H1 (cell line): ENCODE measurements around the gene ALOX15. TPM values are rescaled to one million over a fixed set of nuclear protein-coding genes. Genes with fewer than 3 reads are reported as not detected.

Experiments used
- CTCF ChIA-PET: fragments of 300-600 bp; sonication (Branson Sonifier 250); formaldehyde crosslinking; loops from one replicate; lab custom pipeline; 2021; ENCODE audit not compliant: partially characterized antibody; lab: Charles Lee
- POLR2A ChIA-PET: fragments of 300-600 bp; sonication (Branson Sonifier 250); formaldehyde crosslinking; loops from one replicate; lab custom pipeline; 2021; ENCODE audit warnings: inconsistent platforms; ENCODE audit not compliant: partially characterized antibody; lab: Charles Lee
- DNase-seq, 2 experiments: peaks; one replicate each; pipeline versions ENCODE4 v3.0.0 to v3.0.0-alpha.2; 2010 to 2022; ENCODE audit warnings: low spot score in 2 of 2, low read depth in 1 of 2, mixed read lengths in 1 of 2
- FAIRE-seq: peaks from 2 replicates; lab custom pipeline; 2011; peaks lifted over from hg19 to GRCh38; lab: Jason Lieb, UNC
- H2AFZ ChIP-seq: 2 replicates; pipeline ENCODE4 v1.8.1; 2012; ENCODE audit warnings: low read length, inconsistent platforms
- H2AK5ac ChIP-seq: 2 replicates; pipeline ENCODE4 v1.6.1; 2013; ENCODE audit warnings: low read depth, low read length
- H2BK120ac ChIP-seq: replicated peaks from 2 replicates; pipeline ENCODE3; 2013; ENCODE audit warnings: low read depth, low read length, inconsistent platforms
- H2BK12ac ChIP-seq: 2 replicates; pipeline ENCODE4 v1.6.1; 2013; ENCODE audit warnings: low read depth, low read length
- H2BK15ac ChIP-seq: 2 replicates; pipeline ENCODE4 v1.6.1; 2013; ENCODE audit warnings: low read length
- H2BK20ac ChIP-seq: 2 replicates; pipeline ENCODE4 v1.6.1; 2013; ENCODE audit warnings: low read length
- H2BK5ac ChIP-seq: 2 replicates; pipeline ENCODE4 v1.6.1; 2013; ENCODE audit warnings: low read depth, low read length
- H3K14ac ChIP-seq: 2 replicates; pipeline ENCODE4 v1.6.1; 2013; ENCODE audit warnings: inconsistent platforms; ENCODE audit not compliant: insufficient read length
- H3K18ac ChIP-seq: 2 replicates; pipeline ENCODE4 v1.6.1; 2013; ENCODE audit warnings: low read length; ENCODE audit errors: extremely low read depth
- H3K23ac ChIP-seq: 2 replicates; pipeline ENCODE4 v1.6.1; 2013; ENCODE audit warnings: inconsistent platforms; ENCODE audit not compliant: insufficient read length
- H3K23me2 ChIP-seq: 2 replicates; pipeline ENCODE4 v1.6.1; 2013; ENCODE audit warnings: low read depth, low read length
- H3K27ac ChIP-seq: 2 replicates; pipeline ENCODE4 v1.6.1; 2011; ENCODE audit warnings: low read depth, low read length, inconsistent platforms
- H3K27me3 ChIP-seq, 4 experiments: replicated peaks in 1 of 4; 1 replicate in 1 of 4; 2 replicates in 3 of 4; pipeline versions ENCODE4 v1.6.1 to v1.8.1; 2011 to 2013; ENCODE audit warnings: low read length in 3 of 4, mild to moderate bottlenecking in 3 of 4, inconsistent platforms in 2 of 4, mixed read lengths in 2 of 4, moderate library complexity in 1 of 4; ENCODE audit not compliant: control insufficient read depth in 3 of 4, insufficient read depth in 3 of 4; ENCODE audit errors: extremely low read depth in 1 of 4
- H3K36me3 ChIP-seq, 4 experiments: 2 replicates each; pipeline versions ENCODE4 v1.6.1 to v1.8.1; 2011 to 2013; ENCODE audit warnings: mild to moderate bottlenecking in 4 of 4, low read length in 3 of 4, moderate library complexity in 2 of 4, control low read depth in 1 of 4, inconsistent platforms in 1 of 4; ENCODE audit not compliant: insufficient read depth in 4 of 4, control insufficient read depth in 2 of 4
- H3K4ac ChIP-seq: replicated peaks from 2 replicates; pipeline ENCODE3; 2013; ENCODE audit warnings: low read length, low read depth, mixed read lengths, inconsistent platforms; ENCODE audit not compliant: insufficient read length
- H3K4me1 ChIP-seq, 4 experiments: replicated peaks in 1 of 4; 1 replicate in 1 of 4; 2 replicates in 3 of 4; pipeline versions ENCODE4 v1.6.1 to v1.8.1; 2011 to 2013; ENCODE audit warnings: low read length in 3 of 4, inconsistent platforms in 2 of 4, mixed read lengths in 1 of 4; ENCODE audit not compliant: insufficient read depth in 4 of 4, control insufficient read depth in 3 of 4
- H3K4me2 ChIP-seq, 2 experiments: 2 replicates each; pipeline versions ENCODE4 v1.6.1 to v1.8.1; 2011 to 2013; ENCODE audit warnings: low read depth in 2 of 2, low read length in 2 of 2, control low read depth in 1 of 2, inconsistent platforms in 1 of 2, mild to moderate bottlenecking in 1 of 2; ENCODE audit not compliant: insufficient read depth in 1 of 2
- H3K4me3 ChIP-seq, 4 experiments: fragments of 200-600, 300-600 bp in 1 of 4; sonication (generic), shearing (Covaris generic), sonication (Bioruptor Twin) in 1 of 4; 2 replicates each; pipeline versions ENCODE4 v1.5.1 to v1.8.1; 2011 to 2016; ENCODE audit warnings: low read length in 4 of 4, low read depth in 3 of 4, control low read depth in 2 of 4, inconsistent platforms in 2 of 4, mild to moderate bottlenecking in 2 of 4, mixed read lengths in 1 of 4, moderate library complexity in 1 of 4; ENCODE audit not compliant: insufficient read depth in 2 of 4; ENCODE audit errors: extremely low read depth in 1 of 4
- H3K56ac ChIP-seq: replicated peaks from 2 replicates; pipeline ENCODE3; 2013; ENCODE audit warnings: low read depth, mild to moderate bottlenecking, mixed read lengths, low read length, inconsistent platforms; ENCODE audit not compliant: insufficient read length
- H3K79me1 ChIP-seq: 2 replicates; pipeline ENCODE4 v1.6.1; 2013; ENCODE audit warnings: low read depth, low read length, control low read depth
- H3K79me2 ChIP-seq, 2 experiments: 2 replicates each; pipeline versions ENCODE4 v1.6.1 to v1.8.1; 2012 to 2013; ENCODE audit warnings: low read length in 2 of 2, mild to moderate bottlenecking in 2 of 2, inconsistent platforms in 1 of 2; ENCODE audit not compliant: insufficient read depth in 2 of 2, control insufficient read depth in 1 of 2
- H3K9ac ChIP-seq, 4 experiments: replicated peaks in 1 of 4; 1 replicate in 1 of 4; 2 replicates in 3 of 4; pipeline versions ENCODE4 v1.6.1 to v1.8.1; 2011 to 2013; ENCODE audit warnings: low read depth in 3 of 4, low read length in 3 of 4, control low read depth in 2 of 4, mild to moderate bottlenecking in 2 of 4, moderate library complexity in 2 of 4, inconsistent platforms in 1 of 4; ENCODE audit errors: extremely low read depth in 1 of 4
- H3K9me3 ChIP-seq, 2 experiments: 2 replicates each; pipeline versions ENCODE4 v1.6.1 to v1.8.1; 2012 to 2013; ENCODE audit warnings: mild to moderate bottlenecking in 2 of 2, moderate library complexity in 2 of 2, control low read depth in 1 of 2, inconsistent platforms in 1 of 2, low read depth in 1 of 2, low read length in 1 of 2, mixed read lengths in 1 of 2; ENCODE audit not compliant: insufficient read depth in 2 of 2
- H4K20me1 ChIP-seq, 2 experiments: replicated peaks in 1 of 2; 2 replicates each; pipeline versions ENCODE3 to v1.8.1; 2011 to 2013; ENCODE audit warnings: inconsistent platforms in 2 of 2, low read length in 2 of 2, mild to moderate bottlenecking in 1 of 2; ENCODE audit not compliant: insufficient read depth in 2 of 2, control insufficient read depth in 1 of 2
- H4K5ac ChIP-seq: 2 replicates; pipeline ENCODE4 v1.6.1; 2013; ENCODE audit warnings: low read length, low read depth, mixed read lengths, inconsistent platforms; ENCODE audit not compliant: insufficient read length
- H4K8ac ChIP-seq: 2 replicates; pipeline ENCODE4 v1.8.0; 2013; ENCODE audit warnings: mild to moderate bottlenecking, moderate library complexity, low read length, inconsistent platforms; ENCODE audit not compliant: insufficient read depth; ENCODE audit errors: extremely low read depth
- H4K91ac ChIP-seq: replicated peaks from 2 replicates; pipeline ENCODE3; 2013; ENCODE audit warnings: low read length, mixed read lengths, inconsistent platforms; ENCODE audit not compliant: insufficient read length
- CREB1 ChIP-seq: IDR thresholded peaks from 2 replicates; pipeline ENCODE4 v1.6.1; 2012; ENCODE audit warnings: inconsistent platforms
- CTCF ChIP-seq, 3 experiments: IDR thresholded peaks; 1 replicate in 2 of 3; 2 replicates in 1 of 3; pipeline versions ENCODE4 v1.5.1 to v1.6.1; 2011; ENCODE audit warnings: low read length in 3 of 3, mild to moderate bottlenecking in 3 of 3, inconsistent platforms in 2 of 3, low read depth in 1 of 3, moderate library complexity in 1 of 3; ENCODE audit not compliant: insufficient read depth in 1 of 3; ENCODE audit errors: control extremely low read depth in 1 of 3
- EP300 ChIP-seq, 2 experiments: IDR thresholded peaks; 1 replicate in 1 of 2; 2 replicates in 1 of 2; pipeline ENCODE4 v1.6.1; 2011 to 2012; ENCODE audit warnings: low read depth in 2 of 2, low read length in 2 of 2, mild to moderate bottlenecking in 2 of 2, borderline replicate concordance in 1 of 2, inconsistent platforms in 1 of 2, moderate library complexity in 1 of 2
- GTF2F1 ChIP-seq: IDR thresholded peaks from 2 replicates; pipeline ENCODE4 v1.6.1; 2012; ENCODE audit warnings: low read depth, low read length, improper control_type of control experiment, borderline replicate concordance
- HDAC2 ChIP-seq, 2 experiments: fragments of 300-600 bp in 1 of 2; sonication (generic) in 1 of 2; IDR thresholded peaks; 2 replicates each; pipeline ENCODE4 v1.6.1; 2011 to 2012; ENCODE audit warnings: low read depth in 2 of 2, low read length in 2 of 2, mild to moderate bottlenecking in 2 of 2, moderate library complexity in 2 of 2, borderline replicate concordance in 1 of 2, inconsistent platforms in 1 of 2
- SIX5 ChIP-seq: IDR thresholded peaks from 2 replicates; pipeline ENCODE4 v1.6.1; 2011; ENCODE audit warnings: mild to moderate bottlenecking, low read depth, low read length
- SP1 ChIP-seq: IDR thresholded peaks from 2 replicates; pipeline ENCODE4 v1.6.1; 2011; ENCODE audit warnings: low read depth, low read length
- SP4 ChIP-seq: IDR thresholded peaks from 2 replicates; pipeline ENCODE4 v1.6.1; 2012; ENCODE audit warnings: low read length, inconsistent platforms
- TEAD4 ChIP-seq: IDR thresholded peaks from 2 replicates; pipeline ENCODE4 v1.6.1; 2012; ENCODE audit warnings: low read depth, low read length, inconsistent platforms, mixed read lengths
- WGBS, 2 experiments: shearing (Covaris generic) in 1 of 2; methylation state at CpG; one replicate each; pipeline versions ENCODE4 v1.1.6 to v1.1.7; 2013 to 2015; ENCODE audit warnings: low lambda C conversion rate in 2 of 2, mixed read lengths in 2 of 2, inconsistent platforms in 1 of 2, low coverage in 1 of 2, missing lambda C conversion rate in 1 of 2; ENCODE audit not compliant: insufficient replicate concordance in 2 of 2, insufficient coverage in 1 of 2, insufficient read length in 1 of 2; ENCODE audit errors: extremely low coverage in 1 of 2, missing lambda C conversion rate in 1 of 2; 5-methylcytosine and 5-hydroxymethylcytosine counted together
- polyA plus RNA-seq, 7 experiments: library from polyadenylated mRNA; depleted of rRNA in 3 of 7; stranded (reverse) in 5 of 7; unstranded in 2 of 7; fragments of >200 nt in 5 of 7; fragments of 200-250 nt in 2 of 7; gene quantifications; 1 replicate in 5 of 7; 2 replicates in 1 of 7; 4 replicates in 1 of 7; pipeline versions ENCODE4 v1.2.1 to v1.2.3, GENCODE V29; 2011 to 2013; ENCODE audit warnings: missing spikeins in 2 of 7, mixed read lengths in 2 of 7
- total RNA-seq: library from RNA; stranded (reverse); fragmentation: NEBNext Ultra II Directional; extraction: Animal tissue kit (Norgen Biotek cat#: 25700); gene quantifications from 2 replicates; pipeline ENCODE4 v1.2.1, GENCODE V29; 2021
- TF ChIP-seq, protein P1 (sequence below): IDR thresholded peaks from 2 replicates; pipeline ENCODE4 v1.6.1; 2011; ENCODE audit warnings: low read length, improper control_type of control experiment

ALOX15 gene
- total and polyA plus RNA-seq, 2 of the 8 experiments (the other 6 are each of a cell fraction or from before 2014, with no cell fraction given), result 1.5 to 1.7 TPM

DNA sequence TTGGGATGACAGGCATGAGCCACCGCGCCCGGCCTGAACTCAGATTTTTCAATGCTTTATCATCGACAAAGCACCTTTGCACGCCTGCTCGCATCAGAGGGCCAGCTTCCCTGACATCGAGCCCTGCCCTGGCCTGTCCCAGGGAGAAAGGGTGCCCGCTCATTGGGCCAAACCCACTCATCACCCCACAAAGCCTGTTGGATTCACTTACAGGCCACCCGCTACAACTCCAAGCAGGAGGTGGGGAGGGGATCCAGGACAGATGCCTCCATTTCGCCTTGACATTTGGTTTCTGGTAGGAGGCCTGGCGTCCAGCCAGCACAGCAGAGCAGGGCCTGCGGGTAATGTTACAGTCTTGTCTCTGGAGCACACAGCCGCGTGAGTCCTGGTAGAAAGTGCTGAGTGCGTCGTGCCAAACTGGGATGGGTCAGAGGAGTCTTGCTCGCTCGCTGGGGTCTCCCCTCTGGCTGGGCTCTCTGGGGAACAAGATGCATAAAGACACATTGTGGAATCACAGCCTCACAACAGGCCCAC is 37.3 kb downstream of the ALOX15 start:
- no peak overlapping the region for H4K5ac ChIP-seq
- H4K91ac ChIP-seq, result no peak overlapping the region
- no peak overlapping the region for H3K4ac ChIP-seq
- no peak overlapping the region for H3K56ac ChIP-seq
- H3K36me3 ChIP-seq, result no peaks in the 10 kb centered on the region
- H3K18ac ChIP-seq, result no peak overlapping the region
- no peaks in the 10 kb centered on the region for H3K79me2 ChIP-seq
- H3K27me3 ChIP-seq, result peaks cover 0 to 2% (median 0%) of the 10 kb centered on the region in 4 experiments; a peak in 1 of 7 replicates
- H3K23ac ChIP-seq, result no peak overlapping the region
- WGBS, 2 experiments, result 89% methylated on average over 18 of the region's 18 CpGs; no CpG with 5 or more reads in 1 of the 2 experiments
- no peak overlapping the region for H2BK20ac ChIP-seq
- H3K79me1 ChIP-seq, result no peaks in the 10 kb centered on the region
- H2BK15ac ChIP-seq, result no peak overlapping the region
- no peak overlapping the region for H2BK120ac ChIP-seq
- H3K27ac ChIP-seq, result no peak overlapping the region
- FAIRE-seq, result no peak
- no peak overlapping the region for H2AFZ ChIP-seq
- no peaks in the 10 kb centered on the region for H3K9me3 ChIP-seq
- no peak overlapping the region for H2AK5ac ChIP-seq
- no peak overlapping the region for H2BK5ac ChIP-seq
- no peak overlapping the region for H2BK12ac ChIP-seq
- peaks cover 2% of the 10 kb centered on the region; the same call in 1 of the 2 replicates for H3K23me2 ChIP-seq
- no peak overlapping the region for H3K14ac ChIP-seq
- H3K9ac ChIP-seq, result no peak overlapping the region
- H4K8ac ChIP-seq, result no peak overlapping the region
- DNase-seq, result no peak
- H4K20me1 ChIP-seq, result no peaks in the 10 kb centered on the region
- CTCF ChIA-PET, result interaction anchor here (1.2 to 2.1 kb wide), 4 partner anchors 9 to 26 kb away, joined by 3 to 7 read pairs (median 6); no protein-coding TSS in a partner anchor
- H3K4me2 ChIP-seq, result no peak overlapping the region
- H3K4me3 ChIP-seq, result no peak overlapping the region
- POLR2A ChIA-PET, result no interaction called here
- peaks cover 4 to 25% (median 16%) of the 10 kb centered on the region in 4 experiments for H3K4me1 ChIP-seq
- TF ChIP-seq SIX5, result no peak
- TF ChIP-seq CREB1, result no peak
- TF ChIP-seq, protein P1, sequence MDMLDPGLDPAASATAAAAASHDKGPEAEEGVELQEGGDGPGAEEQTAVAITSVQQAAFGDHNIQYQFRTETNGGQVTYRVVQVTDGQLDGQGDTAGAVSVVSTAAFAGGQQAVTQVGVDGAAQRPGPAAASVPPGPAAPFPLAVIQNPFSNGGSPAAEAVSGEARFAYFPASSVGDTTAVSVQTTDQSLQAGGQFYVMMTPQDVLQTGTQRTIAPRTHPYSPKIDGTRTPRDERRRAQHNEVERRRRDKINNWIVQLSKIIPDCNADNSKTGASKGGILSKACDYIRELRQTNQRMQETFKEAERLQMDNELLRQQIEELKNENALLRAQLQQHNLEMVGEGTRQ, result no peak
- TF ChIP-seq TEAD4, result no peak
- no peak for TF ChIP-seq EP300 (IDR thresholded peaks at IDR 0.05; ENCODE audit: borderline replicate concordance in 1 of 2, low read depth in 2 of 2, low read length in 2 of 2)
- TF ChIP-seq HDAC2 (IDR thresholded peaks at IDR 0.05; ENCODE audit: borderline replicate concordance in 1 of 2, low read depth in 2 of 2, low read length in 2 of 2), result no peak
- TF ChIP-seq CTCF (IDR thresholded peaks at IDR 0.05; ENCODE audit: control extremely low read depth in 1 of 3, insufficient read depth in 1 of 3, low read depth in 1 of 3, low read length in 3 of 3), result no peak
- TF ChIP-seq SP4, result no peak
- no peak for TF ChIP-seq GTF2F1
- no peak for TF ChIP-seq SP1
